DND-41 (cell line): ENCODE results near the gene PHTF1.
A peak's percentile ranks its signal among the peaks of the same experiment; 100 is the strongest.
"Not testable (repeated sequence)": the region's sequence is repeated elsewhere in the genome, so short reads cannot be mapped to it uniquely, and the experiment has no call there.

Experiments used
- ATAC-seq: fragments of 200-7000 bp; cut with Tn5 transposase; 3 replicates; pipeline ENCODE4 v1.9.1; 2021; ENCODE audit warnings: low read depth; ENCODE audit not compliant: insufficient read depth
- DNase-seq: peaks from one replicate; pipeline ENCODE4 v3.0.0-alpha.2; 2020
- H2AFZ ChIP-seq: 2 replicates; pipeline ENCODE4 v1.6.0; 2012; ENCODE audit warnings: low read depth, low read length
- H3K27ac ChIP-seq: 2 replicates; pipeline ENCODE4 v1.5.1; 2012; ENCODE audit warnings: low read length, inconsistent platforms
- H3K27me3 ChIP-seq: fragments of 200-600 bp; sonication (generic); 2 replicates; pipeline ENCODE4 v1.6.0; 2012; ENCODE audit warnings: low read length, mild to moderate bottlenecking, inconsistent platforms; ENCODE audit not compliant: insufficient read depth, poor library complexity
- H3K36me3 ChIP-seq: 2 replicates; pipeline ENCODE4 v1.5.1; 2012; ENCODE audit warnings: low read length, inconsistent platforms; ENCODE audit not compliant: insufficient read depth
- H3K4me1 ChIP-seq: 2 replicates; pipeline ENCODE4 v1.5.1; 2012; ENCODE audit warnings: mild to moderate bottlenecking, low read length; ENCODE audit not compliant: insufficient read depth
- H3K4me2 ChIP-seq: 2 replicates; pipeline ENCODE4 v1.6.0; 2012; ENCODE audit warnings: mild to moderate bottlenecking, moderate library complexity, low read length, inconsistent platforms; ENCODE audit not compliant: insufficient read depth
- H3K4me3 ChIP-seq, 2 experiments: fragments of 200-600 bp in 1 of 2; shearing (Covaris generic) in 1 of 2; 2 replicates each; pipeline ENCODE4 v1.5.1; 2012 to 2016; ENCODE audit warnings: inconsistent platforms in 2 of 2, low read length in 2 of 2, mild to moderate bottlenecking in 2 of 2, low read depth in 1 of 2, moderate library complexity in 1 of 2
- H3K79me2 ChIP-seq: 2 replicates; pipeline ENCODE4 v1.6.0; 2012; ENCODE audit warnings: low read length, inconsistent platforms; ENCODE audit not compliant: insufficient read depth
- H3K9ac ChIP-seq: 2 replicates; pipeline ENCODE4 v1.6.0; 2012; ENCODE audit warnings: low read depth, mild to moderate bottlenecking, inconsistent platforms, low read length, moderate library complexity
- H3K9me3 ChIP-seq: 2 replicates; pipeline ENCODE4 v1.5.1; 2012; ENCODE audit warnings: low read length, moderate library complexity, mild to moderate bottlenecking, inconsistent platforms; ENCODE audit not compliant: insufficient read depth, severe bottlenecking
- H4K20me1 ChIP-seq: 2 replicates; pipeline ENCODE4 v1.6.0; 2012; ENCODE audit warnings: low read length; ENCODE audit not compliant: insufficient read depth
- EZH2 ChIP-seq: IDR thresholded peaks from 3 replicates; pipeline ENCODE4 v1.6.1; 2012; ENCODE audit warnings: borderline replicate concordance, low read depth, mild to moderate bottlenecking, moderate library complexity, low read length, inconsistent platforms; ENCODE audit not compliant: severe bottlenecking
- TF ChIP-seq, protein P1 (sequence below): IDR thresholded peaks from 2 replicates; pipeline ENCODE4 v1.5.1; 2012; ENCODE audit warnings: borderline replicate concordance, low read length, moderate library complexity, mild to moderate bottlenecking; ENCODE audit not compliant: poor library complexity, severe bottlenecking; ENCODE audit errors: extremely low read depth

Gene PHTF1

DNA sequence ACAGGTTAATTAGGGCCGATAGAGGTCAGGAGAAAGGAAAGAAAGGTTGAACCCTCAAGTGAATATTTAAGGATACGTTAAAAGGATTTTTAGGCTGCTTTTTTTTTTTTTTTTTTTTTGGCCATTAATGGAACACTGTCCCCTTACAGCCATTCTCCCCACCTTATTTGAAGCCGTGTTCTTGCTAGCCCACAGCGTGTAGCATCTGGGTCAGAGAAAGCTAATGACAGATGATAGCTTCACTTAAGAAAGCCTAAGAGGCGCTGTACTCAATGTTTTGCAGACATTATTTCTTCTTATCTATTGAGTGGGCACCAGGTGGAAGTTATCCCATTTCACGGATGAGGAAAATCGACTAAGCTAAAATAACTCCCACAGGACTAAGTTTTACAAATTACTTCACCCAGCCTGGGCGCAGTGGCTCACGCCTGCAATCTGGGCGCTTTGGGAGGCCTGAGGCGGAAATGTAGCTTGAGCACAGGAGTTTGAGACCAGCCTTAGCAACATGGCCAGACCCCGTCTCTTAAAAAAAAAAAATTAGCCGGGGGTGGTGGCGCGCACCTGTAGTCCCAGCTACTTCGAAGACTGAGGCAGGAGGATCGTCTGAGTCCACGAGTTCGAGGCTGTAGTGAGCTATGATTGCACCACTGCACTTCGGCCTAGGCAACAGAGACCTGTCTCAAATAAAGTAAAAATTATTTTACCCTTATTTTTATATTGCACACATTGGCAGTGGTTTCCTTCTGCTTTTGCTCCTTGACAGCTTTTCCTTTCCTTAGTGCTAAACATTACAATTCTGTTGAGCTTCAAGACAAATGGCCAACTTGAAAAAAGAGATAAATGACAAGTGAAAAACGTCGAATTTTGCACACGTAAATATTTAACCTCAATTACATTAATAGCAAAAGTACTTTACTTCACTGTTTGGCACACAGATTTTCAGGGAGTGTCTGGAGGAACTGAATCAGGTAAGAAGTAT, 1.1 kb upstream of the PHTF1 start:
- H3K4me3 ChIP-seq, result peak overlapping the region; percentile 74 to 85; a peak in 3 of 4 replicates

DNA sequence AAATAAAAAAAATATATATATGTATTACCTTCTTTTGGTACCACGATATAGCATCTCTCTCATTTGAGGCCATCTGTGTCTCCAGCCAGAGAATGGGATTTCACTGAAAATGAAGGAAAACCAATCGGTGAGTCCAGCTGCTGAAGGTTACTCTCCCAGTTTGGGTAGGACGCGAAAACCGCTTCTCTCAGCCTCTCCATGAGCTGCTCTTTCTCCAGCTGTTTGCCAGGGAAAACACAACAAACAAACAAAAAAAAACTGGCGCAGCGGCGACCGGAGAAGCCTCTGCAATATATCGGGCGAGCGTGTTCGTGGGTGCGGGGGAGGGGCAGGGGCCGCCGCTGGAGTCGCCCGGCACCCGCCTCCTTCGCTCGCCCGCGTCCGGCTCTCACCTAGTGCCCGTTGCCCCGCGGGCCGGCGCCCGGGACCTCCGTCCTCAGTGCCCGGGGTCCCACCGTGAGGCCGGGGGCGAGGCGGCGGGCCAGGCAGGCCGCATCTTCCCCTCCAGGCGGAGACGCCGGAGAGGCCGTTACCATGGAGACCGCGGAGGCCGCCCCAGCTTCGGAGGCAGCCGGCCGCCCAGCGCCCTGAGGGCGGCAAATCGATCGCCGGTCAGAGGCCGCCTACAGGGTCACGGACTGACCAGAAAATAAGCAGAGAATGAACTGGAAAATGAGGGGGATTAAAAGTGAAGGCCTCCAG, 504 bp downstream of the PHTF1 start:
- Histone ChIP-seq H3K4me3 (peak overlapping the region; percentile 74 to 85), H3K27me3 (no peaks in the 10 kb centered on the region), H3K36me3 (peaks cover 17% of the 10 kb centered on the region), H2AFZ (peak overlapping the region; percentile 98), H3K79me2 (peaks cover 37% of the 10 kb centered on the region), H3K4me2 (peak overlapping the region; percentile 73), H3K4me1 (peaks cover 38% of the 10 kb centered on the region), H3K9ac (peak overlapping the region; percentile 75), H3K9me3 (no peaks in the 10 kb centered on the region), H3K27ac (peak overlapping the region; percentile 82), H4K20me1 (no peaks in the 10 kb centered on the region)
- peak; percentile 68 for ATAC-seq
- peak; percentile 64 for DNase-seq
- TF ChIP-seq, protein P1, sequence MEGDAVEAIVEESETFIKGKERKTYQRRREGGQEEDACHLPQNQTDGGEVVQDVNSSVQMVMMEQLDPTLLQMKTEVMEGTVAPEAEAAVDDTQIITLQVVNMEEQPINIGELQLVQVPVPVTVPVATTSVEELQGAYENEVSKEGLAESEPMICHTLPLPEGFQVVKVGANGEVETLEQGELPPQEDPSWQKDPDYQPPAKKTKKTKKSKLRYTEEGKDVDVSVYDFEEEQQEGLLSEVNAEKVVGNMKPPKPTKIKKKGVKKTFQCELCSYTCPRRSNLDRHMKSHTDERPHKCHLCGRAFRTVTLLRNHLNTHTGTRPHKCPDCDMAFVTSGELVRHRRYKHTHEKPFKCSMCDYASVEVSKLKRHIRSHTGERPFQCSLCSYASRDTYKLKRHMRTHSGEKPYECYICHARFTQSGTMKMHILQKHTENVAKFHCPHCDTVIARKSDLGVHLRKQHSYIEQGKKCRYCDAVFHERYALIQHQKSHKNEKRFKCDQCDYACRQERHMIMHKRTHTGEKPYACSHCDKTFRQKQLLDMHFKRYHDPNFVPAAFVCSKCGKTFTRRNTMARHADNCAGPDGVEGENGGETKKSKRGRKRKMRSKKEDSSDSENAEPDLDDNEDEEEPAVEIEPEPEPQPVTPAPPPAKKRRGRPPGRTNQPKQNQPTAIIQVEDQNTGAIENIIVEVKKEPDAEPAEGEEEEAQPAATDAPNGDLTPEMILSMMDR, result no peak
- TF ChIP-seq EZH2, result no peak

More for the DNA sequence above, 1.1 kb upstream of the PHTF1 start:
- Histone ChIP-seq H4K20me1 (no peaks in the 10 kb centered on the region), H3K9ac (peak overlapping the region; percentile 75), H3K4me2 (peak overlapping the region; percentile 73), H3K36me3 (peaks cover 17% of the 10 kb centered on the region), H3K4me1 (peaks cover 35% of the 10 kb centered on the region), H2AFZ (peak overlapping the region; percentile 98), H3K27ac (peak overlapping the region; percentile 82), H3K27me3 (no peaks in the 10 kb centered on the region), H3K79me2 (peaks cover 31% of the 10 kb centered on the region), H3K9me3 (no peaks in the 10 kb centered on the region)
- no peak for ATAC-seq
- DNase-seq, result no peak
- TF ChIP-seq EZH2, result no peak
- TF ChIP-seq, protein P1, result no peak

DNA sequence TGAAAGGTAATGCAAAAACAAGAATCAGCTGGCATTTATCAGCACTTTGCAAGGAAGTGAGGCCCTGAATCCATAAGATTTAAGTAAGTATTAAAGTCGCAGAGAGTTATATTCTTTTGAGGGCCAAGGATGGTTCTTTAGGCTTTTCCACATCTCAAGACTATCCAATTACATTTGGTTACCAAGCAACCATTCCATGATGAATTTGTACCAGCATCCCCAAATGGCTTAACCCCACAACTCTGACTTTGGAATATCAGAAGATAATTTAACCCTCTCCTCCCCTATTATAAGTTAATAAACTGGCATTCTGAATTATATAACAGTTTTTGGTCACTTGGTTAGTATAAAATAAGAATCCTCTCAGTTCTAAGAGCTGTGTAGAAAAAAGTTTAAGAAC, 2.8 kb downstream of the PHTF1 start:
- no peak overlapping the region for H3K9ac ChIP-seq
- DNase-seq (no peak), ATAC-seq (no peak)
- H3K9me3 ChIP-seq, result no peaks in the 10 kb centered on the region
- no peak overlapping the region for H3K27ac ChIP-seq
- no peaks in the 10 kb centered on the region for H4K20me1 ChIP-seq
- no peaks in the 10 kb centered on the region for H3K27me3 ChIP-seq
- peak overlapping the region; percentile 73 for H3K4me2 ChIP-seq
- H3K4me3 ChIP-seq, result no peak overlapping the region; a peak in 1 of 4 replicates
- H3K4me1 ChIP-seq, result peaks cover 38% of the 10 kb centered on the region
- H3K79me2 ChIP-seq, result peaks cover 37% of the 10 kb centered on the region
- H2AFZ ChIP-seq, result no peak overlapping the region
- H3K36me3 ChIP-seq, result peaks cover 29% of the 10 kb centered on the region
- no peak for TF ChIP-seq EZH2
- TF ChIP-seq, protein P1, result no peak

DNA sequence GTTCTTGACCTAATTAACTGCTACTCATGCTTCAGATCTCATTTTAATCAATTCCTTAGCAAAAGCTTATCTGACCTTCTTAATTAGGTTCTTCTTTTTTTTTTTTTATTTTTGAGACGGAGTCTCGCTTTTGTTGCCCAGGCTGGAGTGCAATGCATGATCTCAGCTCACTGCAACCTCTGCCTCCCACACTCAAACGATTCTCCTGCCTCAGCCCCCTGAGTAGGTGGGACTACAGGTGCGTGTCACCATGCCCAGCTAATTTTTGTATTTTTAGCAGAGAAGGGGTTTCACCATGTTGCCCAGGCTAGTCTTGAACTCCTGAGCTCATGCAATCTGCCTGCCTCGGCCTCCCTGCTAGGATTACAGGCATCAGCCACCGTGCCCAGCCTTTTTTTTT, 6.0 kb downstream of the PHTF1 start:
- peaks cover 44% of the 10 kb centered on the region for H3K36me3 ChIP-seq
- peaks cover 28% of the 10 kb centered on the region for H3K79me2 ChIP-seq
- H3K27me3 ChIP-seq, DNase-seq, H3K27ac ChIP-seq, H3K4me2 ChIP-seq, H2AFZ ChIP-seq, ATAC-seq, H3K9ac ChIP-seq, H3K9me3 ChIP-seq, H3K4me3 ChIP-seq, H4K20me1 ChIP-seq: not testable (repeated sequence)
- peaks cover 25% of the 10 kb centered on the region for H3K4me1 ChIP-seq
